Common myeloid progenitor, CD34-positive (primary cell): Measurements from ENCODE around the gene MEIS1.

Source experiments
- CTCF ChIA-PET: fragments of 350-600 bp; sonication (Branson Sonifier 250); formaldehyde crosslinking; loops from one replicate; lab custom pipeline; 2021; ENCODE audit warnings: antibody characterized with exemption; lab: Charles Lee
- POLR2A ChIA-PET: fragments of 350-600 bp; sonication (Branson Sonifier 250); formaldehyde crosslinking; loops from one replicate; lab custom pipeline; 2021; ENCODE audit warnings: antibody characterized with exemption; lab: Charles Lee
- DNase-seq, 3 donors: peaks; one replicate each; pipeline versions ENCODE4 v3.0.0 to v3.0.0-alpha.2; 2013
- H3K27ac ChIP-seq, 2 experiments: 1 replicate in 1 of 2; 2 replicates in 1 of 2; pipeline ENCODE4 v1.7.0; 2013; ENCODE audit warnings: inconsistent platforms in 2 of 2, low read length in 2 of 2, mild to moderate bottlenecking in 2 of 2, low read depth in 1 of 2, moderate library complexity in 1 of 2; ENCODE audit not compliant: severe bottlenecking in 2 of 2, insufficient read depth in 1 of 2, poor library complexity in 1 of 2
- H3K27me3 ChIP-seq, 5 experiments: replicated peaks in 2 of 5; 1 replicate in 3 of 5; 2 replicates in 2 of 5; pipeline versions ENCODE4 v1.6.1 to v1.7.0; 2013; ENCODE audit warnings: low read length in 4 of 5, mild to moderate bottlenecking in 2 of 5, moderate library complexity in 2 of 5, inconsistent platforms in 1 of 5; ENCODE audit not compliant: insufficient read depth in 5 of 5, control insufficient read depth in 4 of 5
- H3K36me3 ChIP-seq, 4 experiments: 1 replicate in 2 of 4; 2 replicates in 2 of 4; pipeline versions ENCODE4 v1.6.1 to v1.7.0; 2013; ENCODE audit warnings: low read length in 3 of 4, control low read depth in 1 of 4, mild to moderate bottlenecking in 1 of 4; ENCODE audit not compliant: control insufficient read depth in 4 of 4, insufficient read depth in 4 of 4
- H3K4me1 ChIP-seq, 4 experiments: 1 replicate in 3 of 4; 2 replicates in 1 of 4; pipeline versions ENCODE4 v1.6.1 to v1.7.1; 2013; ENCODE audit warnings: low read length in 3 of 4, mild to moderate bottlenecking in 3 of 4, control low read depth in 1 of 4, inconsistent platforms in 1 of 4, moderate library complexity in 1 of 4; ENCODE audit not compliant: control insufficient read depth in 4 of 4, insufficient read depth in 4 of 4; ENCODE audit errors: control extremely low read depth in 1 of 4
- H3K4me3 ChIP-seq, 7 experiments: 1 replicate in 4 of 7; 2 replicates in 3 of 7; pipeline versions ENCODE4 v1.5.1 to v1.7.0; 2013; ENCODE audit warnings: mild to moderate bottlenecking in 7 of 7, low read length in 6 of 7, moderate library complexity in 6 of 7, inconsistent platforms in 2 of 7, low read depth in 2 of 7, control low read depth in 1 of 7; ENCODE audit not compliant: insufficient read depth in 4 of 7, control insufficient read depth in 1 of 7; ENCODE audit errors: extremely low read depth in 1 of 7
- H3K9me3 ChIP-seq, 5 experiments: 1 replicate in 4 of 5; 2 replicates in 1 of 5; pipeline versions ENCODE4 v1.6.1 to v1.7.1; 2013; ENCODE audit warnings: low read length in 4 of 5, mild to moderate bottlenecking in 2 of 5, inconsistent platforms in 1 of 5, low read depth in 1 of 5, moderate library complexity in 1 of 5; ENCODE audit not compliant: control insufficient read depth in 4 of 5, insufficient read depth in 2 of 5; ENCODE audit errors: control extremely low read depth in 1 of 5
- WGBS: methylation state at CpG from one replicate; pipeline ENCODE4 v1.1.5; 2013; ENCODE audit not compliant: insufficient coverage; 5-methylcytosine and 5-hydroxymethylcytosine counted together

The MEIS1 gene

GRCh38 chr2:66490588-66491001 is 55.7 kb downstream of the MEIS1 start:
- H3K4me3 ChIP-seq: peak overlapping the region in 4 of 7 experiments; percentile 4 to 48 (median 15)
- peak; percentile 55 to 79 (median 64) for DNase-seq
- peaks cover 41 to 81% (median 64%) of the 10 kb centered on the region in 4 experiments for H3K4me1 ChIP-seq
- ChIA-PET CTCF (interaction anchor here (1.6 to 2.6 kb wide), 2 partner anchors 9 to 45 kb away, joined by 6 to 9 read pairs; no protein-coding TSS in a partner anchor), POLR2A (interaction anchor here (0.6 to 1.8 kb wide), 3 partner anchors 9 to 988 kb away, joined by 3 to 8 read pairs (median 4); no protein-coding TSS in a partner anchor)
- 0% methylated on average over 1 of the region's 3 CpGs for WGBS
- H3K27ac ChIP-seq: peak overlapping the region; percentile 27 to 74
- peaks cover 2 to 22% (median 10%) of the 10 kb centered on the region in 4 experiments for H3K36me3 ChIP-seq
- H3K9me3 ChIP-seq: no peaks in the 10 kb centered on the region
- no peaks in the 10 kb centered on the region for H3K27me3 ChIP-seq

GRCh38 chr2:66494708-66495107 is 59.8 kb downstream of the MEIS1 start:
- peak; percentile 51 to 88 (median 84) for DNase-seq
- Histone ChIP-seq H3K4me3 (peak overlapping the region in 2 of 7 experiments; percentile 6 to 24), H3K27me3 (no peaks in the 10 kb centered on the region), H3K27ac (peak overlapping the region; percentile 19 to 72), H3K36me3 (peaks cover 2 to 32% (median 15%) of the 10 kb centered on the region in 4 experiments), H3K4me1 (peaks cover 30 to 82% (median 55%) of the 10 kb centered on the region in 4 experiments), H3K9me3 (no peaks in the 10 kb centered on the region)
- 37% methylated on average over 4 of the region's 6 CpGs for WGBS
- CTCF ChIA-PET: interaction anchor here (0.7 to 3.4 kb wide), 10 partner anchors 9 to 61 kb away, joined by 3 to 14 read pairs (median 3); no protein-coding TSS in a partner anchor
- POLR2A ChIA-PET: no interaction called here

- Histone ChIP-seq H3K27ac (peak overlapping the region in 1 of 2 experiments; percentile 10), H3K27me3 (no peaks in the 10 kb centered on the region), H3K4me3 (no peak overlapping the region), H3K4me1 (peaks cover 23 to 69% (median 42%) of the 10 kb centered on the region in 4 experiments), H3K36me3 (peaks cover 2 to 32% (median 15%) of the 10 kb centered on the region in 4 experiments), H3K9me3 (no peaks in the 10 kb centered on the region)
- POLR2A ChIA-PET: no interaction called here
- CTCF ChIA-PET: interaction anchor here (1.0 to 1.4 kb wide), 5 partner anchors 8 to 74 kb away, joined by 3 read pairs; no protein-coding TSS in a partner anchor
- whole genome bisulfite sequencing: 84% methylated on average over 9 of the region's 13 CpGs
- DNase-seq: peak; percentile 72 to 83 (median 79)
Observed at GRCh38 chr2:66495788-66496640, 61.1 kb downstream of the MEIS1 start.

GRCh38 chr2:66496670-66497420 is 61.9 kb downstream of the MEIS1 start:
- Histone ChIP-seq H3K4me3 (no peak overlapping the region), H3K4me1 (peaks cover 19 to 61% (median 33%) of the 10 kb centered on the region in 4 experiments), H3K36me3 (peaks cover 2 to 32% (median 15%) of the 10 kb centered on the region in 4 experiments), H3K27ac (no peak overlapping the region), H3K9me3 (no peaks in the 10 kb centered on the region), H3K27me3 (no peaks in the 10 kb centered on the region)
- WGBS: 50% methylated on average over 2 of the region's 5 CpGs
- ChIA-PET CTCF (interaction anchor here (0.9 to 1.3 kb wide), 4 partner anchors 7 to 68 kb away, joined by 3 read pairs; no protein-coding TSS in a partner anchor), POLR2A (no interaction called here)
- no peak for DNase-seq

- Histone ChIP-seq H3K36me3 (peaks cover 1 to 29% (median 13%) of the 10 kb centered on the region in 4 experiments), H3K27me3 (no peaks in the 10 kb centered on the region), H3K9me3 (no peaks in the 10 kb centered on the region), H3K4me1 (peaks cover 17 to 55% (median 25%) of the 10 kb centered on the region in 4 experiments), H3K4me3 (no peak overlapping the region), H3K27ac (no peak overlapping the region)
- CTCF ChIA-PET: interaction anchor here (0.9 to 3.1 kb wide), 5 partner anchors 10 to 68 kb away, joined by 3 to 14 read pairs (median 7); no protein-coding TSS in a partner anchor
- DNase-seq: no peak
- POLR2A ChIA-PET: no interaction called here
- WGBS: no CpG with 5 or more reads among the region's 6 CpGs
Observed at GRCh38 chr2:66497431-66498288, 62.7 kb downstream of the MEIS1 start.
